ENCODE data around the gene PNRC1.
"Not testable (repeated sequence)": the region's sequence is repeated elsewhere in the genome, so short reads cannot be mapped to it uniquely, and the experiment has no call there.

PNRC1 gene

DNA sequence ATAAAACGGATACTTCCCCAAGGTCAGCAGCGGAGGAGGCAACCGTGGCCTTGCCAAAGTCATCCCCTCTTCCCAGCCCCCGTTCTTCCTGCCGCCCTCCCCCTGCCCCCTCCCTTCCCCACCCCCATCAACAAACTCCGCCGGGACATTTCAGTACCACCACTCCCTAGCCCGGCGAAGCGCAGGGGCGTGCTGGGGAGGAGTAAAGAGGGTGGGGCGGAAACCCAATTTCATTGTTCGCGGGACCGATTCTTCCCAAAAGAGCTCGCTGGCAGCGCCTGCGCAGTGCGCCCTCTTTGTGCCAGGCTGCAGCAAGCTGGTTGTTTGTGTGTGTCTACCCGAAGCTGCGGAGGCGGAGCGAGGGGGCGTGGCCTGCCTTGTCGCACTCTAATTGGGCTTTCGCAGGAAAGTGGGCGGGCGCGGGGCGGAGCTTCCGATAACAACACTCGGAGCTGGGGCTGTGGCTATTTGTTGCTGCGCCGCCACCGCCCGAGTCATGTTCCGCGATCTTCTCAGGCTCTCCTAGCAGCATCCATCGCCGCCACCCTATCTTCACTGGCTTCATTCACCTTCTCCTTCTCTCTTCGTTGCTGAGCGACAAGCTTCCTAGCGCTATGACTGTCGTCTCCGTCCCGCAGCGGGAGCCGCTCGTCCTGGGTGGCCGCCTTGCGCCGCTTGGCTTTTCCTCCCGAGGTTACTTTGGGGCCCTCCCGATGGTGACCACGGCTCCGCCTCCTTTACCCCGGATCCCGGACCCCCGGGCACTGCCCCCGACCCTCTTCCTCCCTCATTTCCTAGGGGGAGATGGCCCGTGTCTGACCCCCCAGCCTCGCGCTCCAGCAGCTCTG lies at the start of gene PNRC1:
TSS of gene PNRC1 (plus strand) at position 471 of the 848 bp plus-strand sequence. CDS start at position 615, 144 bp downstream.
- peak; percentile 100 for DNase-seq

DNA sequence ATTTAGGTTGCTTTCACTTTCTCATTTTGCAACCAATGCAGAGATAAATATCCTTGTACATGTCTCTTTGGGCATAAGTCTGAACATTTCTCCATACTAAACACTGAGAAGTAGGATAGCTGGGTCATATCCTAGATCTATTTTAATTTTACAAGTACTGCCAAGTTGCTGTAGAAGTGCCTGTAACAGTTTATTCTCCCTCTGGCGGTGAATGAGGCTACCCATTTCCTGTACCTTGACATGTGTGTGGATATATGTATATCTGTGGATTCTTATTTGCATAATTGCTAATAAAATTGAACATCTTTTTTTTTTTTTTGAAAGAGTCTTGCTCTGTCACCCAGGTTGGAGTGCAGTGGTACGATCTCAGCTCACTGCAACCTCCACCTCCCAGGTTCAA lies 48.0 kb upstream of the PNRC1 start:
- no peak for DNase-seq

DNA sequence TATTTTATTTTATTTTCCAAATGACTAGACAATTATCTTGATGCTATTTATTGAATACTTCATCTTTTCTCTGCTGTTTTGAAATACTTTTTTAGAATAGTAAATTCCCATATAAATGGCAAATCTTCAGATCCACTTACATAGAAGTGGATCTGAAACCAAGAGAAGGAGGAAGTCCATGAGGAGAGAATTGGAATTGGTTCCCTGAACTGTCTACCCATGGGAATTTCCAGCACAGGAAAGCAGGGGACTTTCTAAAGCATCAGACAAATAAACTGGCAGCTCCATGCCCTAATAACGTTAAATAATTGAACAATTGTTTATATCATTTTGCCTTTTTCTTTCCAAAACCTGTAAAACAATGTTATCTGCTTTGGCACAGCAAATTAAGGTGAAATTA lies 47.1 kb upstream of the PNRC1 start:
- DNase-seq: no peak

DNA sequence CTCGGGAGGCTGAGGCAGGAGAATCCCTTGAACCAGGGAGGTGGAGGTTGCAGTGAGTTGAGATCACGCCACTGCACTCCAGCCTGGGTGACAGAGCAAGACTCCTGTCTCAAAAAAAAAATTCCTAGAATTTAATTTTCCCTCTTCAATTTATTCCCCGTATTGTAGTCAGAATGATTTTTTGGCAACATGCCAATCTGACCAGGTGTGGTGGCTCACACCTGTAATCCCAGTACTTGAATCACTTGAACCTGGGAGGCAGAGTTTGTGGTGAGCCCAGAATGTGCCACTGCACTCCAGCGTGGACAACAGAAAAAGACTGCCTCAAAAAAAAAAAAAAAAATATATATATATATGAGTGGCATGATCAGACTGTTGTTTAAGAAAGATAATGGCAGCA lies 46.4 kb upstream of the PNRC1 start:
- not testable (repeated sequence) for DNase-seq

- no peak for DNase-seq
These were observed 45.8 kb upstream of the PNRC1 start for GRCh38 chr6:89034586-89035251.

DNA sequence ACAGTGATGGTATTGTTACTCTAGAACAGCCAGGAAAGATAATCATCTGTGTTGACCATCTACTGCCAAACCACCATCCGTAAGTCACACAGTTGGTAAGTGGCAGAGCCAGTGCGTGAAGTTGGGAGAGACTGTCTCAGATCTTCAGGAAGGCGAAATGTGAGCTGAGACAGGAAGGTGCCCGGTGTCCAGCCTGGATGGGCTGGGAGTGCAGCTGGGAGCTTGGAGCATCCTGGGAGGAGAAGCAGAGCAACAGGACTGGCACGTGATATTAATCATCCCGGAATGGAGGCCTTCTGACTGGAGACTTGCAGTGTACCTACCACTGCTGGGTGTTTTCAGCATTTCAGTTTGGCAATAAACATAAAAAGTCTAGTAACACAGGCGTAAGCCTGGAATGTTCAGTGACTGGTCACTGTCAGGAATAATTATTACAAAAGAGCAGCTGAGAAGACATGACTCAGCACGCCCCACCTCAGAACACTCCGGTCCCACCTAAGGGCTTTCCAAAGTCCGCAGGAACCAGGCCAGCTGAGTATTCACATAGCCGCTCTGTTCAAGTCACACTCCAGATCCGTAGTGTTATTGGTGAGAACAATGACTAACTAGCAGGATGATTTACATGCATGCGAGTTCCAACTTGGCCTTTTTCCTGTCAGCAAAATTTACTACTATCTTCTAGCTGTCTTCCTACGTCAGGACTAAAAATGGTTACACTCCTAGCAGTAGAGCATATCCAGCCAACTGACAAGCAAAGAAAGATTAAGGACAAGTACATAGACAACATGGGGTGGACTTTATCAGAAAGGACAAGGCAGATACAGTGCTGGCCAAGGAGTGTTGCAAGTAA lies 45.1 kb upstream of the PNRC1 start:
- DNase-seq: no peak

DNA sequence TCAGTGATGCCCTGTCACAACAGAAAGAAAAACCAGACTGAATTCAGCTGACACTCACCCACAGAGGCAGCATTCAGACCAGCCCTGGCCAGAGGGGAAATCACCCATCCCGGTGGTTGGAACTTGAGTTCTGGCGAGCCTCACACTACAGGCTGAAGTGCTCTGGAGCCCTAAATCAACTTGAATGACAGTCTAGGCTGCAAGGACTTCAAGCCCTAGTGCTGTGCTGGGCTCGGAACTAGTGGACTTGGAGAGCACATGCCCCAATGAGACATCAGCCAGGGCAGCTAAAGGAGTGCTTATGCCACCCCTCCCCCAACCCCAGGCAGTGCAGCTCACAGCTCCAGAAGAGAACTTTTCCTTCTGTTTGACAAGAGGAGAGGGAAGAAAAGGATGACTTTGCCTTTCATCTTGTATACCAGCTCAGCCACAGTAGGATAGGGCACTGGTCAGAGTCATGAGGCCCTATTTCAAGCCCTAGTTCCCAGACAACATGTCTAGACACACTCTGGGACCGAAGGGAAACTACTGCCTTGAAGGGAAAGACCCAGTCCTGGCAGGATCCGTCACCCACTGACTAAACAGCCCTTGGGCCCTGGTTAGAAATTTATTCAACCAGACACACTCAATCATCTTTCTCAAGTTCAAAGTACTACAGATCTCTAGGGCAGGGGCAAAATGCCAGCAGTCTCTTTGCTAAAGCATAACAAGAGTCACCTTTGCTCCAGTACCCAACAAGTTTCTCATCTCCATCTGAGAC lies 43.2 kb upstream of the PNRC1 start:
- no peak for DNase-seq

DNA sequence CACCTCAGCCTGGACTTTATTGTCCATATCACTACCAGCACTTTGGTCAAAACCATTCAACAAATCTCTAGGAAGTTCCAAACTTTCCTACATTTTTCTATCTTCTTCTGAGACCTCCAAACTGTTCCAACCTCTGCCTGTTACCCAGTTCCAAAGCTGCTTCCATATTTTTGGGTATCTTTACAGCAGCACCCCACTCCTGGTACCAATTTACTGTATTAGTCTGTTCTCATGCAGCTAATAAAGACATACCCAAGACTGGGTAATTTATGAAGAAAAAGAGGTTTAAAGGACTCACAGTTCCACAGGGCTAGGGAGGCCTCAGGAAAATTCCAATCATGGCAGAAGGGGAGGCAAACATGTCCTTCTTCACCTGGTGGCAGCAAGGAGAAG lies 42.7 kb upstream of the PNRC1 start:
- DNase-seq: not testable (repeated sequence)

DNA sequence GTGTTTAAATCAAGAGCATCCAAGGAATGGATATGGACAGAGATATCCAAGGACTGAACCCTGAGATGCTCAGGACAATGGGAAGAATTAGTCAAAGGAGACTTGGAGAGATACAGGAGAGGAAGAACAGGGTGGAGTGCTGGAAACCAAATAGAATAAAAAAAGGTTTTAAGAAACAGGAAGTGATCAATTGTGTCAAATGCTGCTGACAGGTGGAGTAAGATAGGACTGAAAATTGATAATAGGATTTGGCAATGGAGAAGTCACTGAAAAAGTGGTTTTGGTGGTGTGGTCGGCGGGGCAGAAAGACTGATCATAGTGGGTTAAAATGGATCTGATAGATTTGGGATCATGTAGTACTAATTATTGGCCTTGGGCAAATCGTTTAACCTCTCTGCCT lies 37.9 kb upstream of the PNRC1 start:
- no peak for DNase-seq

- no peak for DNase-seq
These were observed 36.1 kb upstream of the PNRC1 start for GRCh38 chr6:89044328-89045010.

GRCh38 chr6:89045011-89045387 lies 35.6 kb upstream of the PNRC1 start:
- DNase-seq: no peak

DNA sequence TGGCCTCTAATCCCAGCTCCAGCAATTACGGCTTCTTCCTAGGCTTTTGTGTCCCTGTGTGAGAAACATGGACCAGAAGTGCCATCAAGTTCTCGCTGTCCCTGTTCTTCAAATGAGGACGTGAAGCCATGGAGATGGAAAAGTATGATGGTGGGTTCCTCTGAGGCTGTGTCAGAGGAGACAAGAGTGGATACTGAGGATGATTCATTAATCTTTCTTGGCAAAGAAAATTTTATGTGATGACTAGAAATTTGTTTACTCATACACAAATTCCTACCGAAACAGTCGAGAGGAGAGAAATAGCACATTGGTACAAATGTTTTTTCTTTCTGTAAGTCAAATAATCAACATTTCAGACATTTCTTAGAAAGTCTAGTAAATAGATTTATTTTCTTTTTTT lies 35.0 kb upstream of the PNRC1 start:
- DNase-seq: no peak

DNA sequence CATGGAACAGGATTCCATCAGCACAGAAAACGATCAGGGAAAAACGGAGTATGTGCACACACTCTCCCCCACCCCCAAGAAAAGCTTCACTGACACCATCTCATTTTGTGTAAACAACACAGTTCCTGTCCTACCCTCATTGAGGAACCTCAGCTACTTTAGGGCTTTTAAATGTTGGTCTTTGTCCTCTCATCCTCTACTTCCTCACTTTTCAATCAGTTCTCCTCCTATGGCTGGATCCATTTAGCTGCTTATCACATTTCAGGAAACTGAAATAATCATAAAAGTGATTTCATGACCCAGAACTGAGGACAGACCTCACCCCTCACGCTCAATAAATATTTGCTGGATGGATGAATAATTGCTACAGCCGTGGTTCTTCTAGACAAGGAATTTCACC lies 33.1 kb upstream of the PNRC1 start:
- no peak for DNase-seq

- DNase-seq: no peak
These were observed 32.1 kb upstream of the PNRC1 start for GRCh38 chr6:89048288-89048923.

- DNase-seq: no peak
These were observed 31.6 kb upstream of the PNRC1 start for GRCh38 chr6:89048985-89049384.

DNA sequence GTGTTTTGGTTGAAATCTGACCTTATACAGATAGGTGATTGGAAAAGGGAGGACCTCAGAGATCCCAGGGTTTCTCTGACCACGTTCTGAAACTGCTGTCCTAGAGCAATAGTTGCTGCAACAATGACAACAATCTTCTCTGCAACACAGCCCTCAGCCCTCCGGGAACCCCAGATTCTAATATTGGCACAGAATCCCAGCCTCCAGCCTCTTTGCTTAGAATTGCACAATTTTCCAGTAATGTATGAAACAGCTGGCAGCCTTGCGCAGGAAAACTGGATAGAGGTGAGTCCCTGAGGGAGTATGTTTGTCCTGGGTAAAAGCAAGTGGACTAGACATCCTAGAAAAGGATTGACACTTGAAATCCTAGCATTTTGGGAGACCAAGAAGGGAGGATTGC lies 30.4 kb upstream of the PNRC1 start:
- DNase-seq: no peak

- no peak for DNase-seq
These were observed 29.9 kb upstream of the PNRC1 start for GRCh38 chr6:89050697-89051096.

DNA sequence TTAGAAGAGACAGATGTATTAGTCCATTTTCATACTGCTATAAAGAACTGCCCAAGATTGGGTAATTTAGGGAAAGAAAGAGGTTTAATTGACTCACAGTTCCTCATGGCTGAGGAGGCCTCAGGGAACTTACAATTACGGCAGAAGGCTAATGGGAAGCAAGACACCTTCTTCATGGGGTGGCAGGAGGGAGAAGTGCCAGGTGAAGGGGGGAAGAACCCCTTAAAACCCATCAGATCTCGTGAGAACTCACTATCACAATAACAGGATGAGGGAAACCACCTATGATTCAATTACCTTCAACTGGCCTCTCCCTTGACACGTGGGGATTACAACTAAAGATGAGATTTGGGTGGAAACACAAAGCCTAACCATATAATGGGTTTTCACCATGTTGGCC lies 28.9 kb upstream of the PNRC1 start:
- no peak for DNase-seq

- DNase-seq: no peak
These were observed 26.3 kb upstream of the PNRC1 start for GRCh38 chr6:89054208-89054607.

GRCh38 chr6:89057759-89058158 lies 22.8 kb upstream of the PNRC1 start:
- DNase-seq: no peak

- DNase-seq: no peak
These were observed 21.9 kb upstream of the PNRC1 start for GRCh38 chr6:89058627-89059026.

DNA sequence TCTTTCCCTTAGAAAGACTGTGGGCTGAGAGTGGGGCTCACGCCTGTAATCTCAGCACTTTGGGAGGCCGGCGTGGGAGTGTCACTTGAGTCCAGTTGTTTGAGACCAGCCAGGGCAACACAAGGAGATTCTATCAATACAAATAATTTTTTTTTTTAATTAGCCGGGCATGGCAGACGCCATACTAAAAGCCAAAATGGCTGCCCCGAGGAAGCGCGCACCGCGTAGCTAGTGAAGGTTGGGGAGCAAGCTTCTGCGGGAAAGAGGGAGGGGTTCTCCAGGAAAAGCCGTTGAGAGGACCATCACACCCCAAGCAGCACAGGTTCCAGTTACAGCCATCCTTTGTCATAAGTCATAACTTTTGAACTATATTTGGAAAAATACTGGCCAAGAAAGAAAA lies 21.3 kb upstream of the PNRC1 start:
- no peak for DNase-seq
